GM10266 (cell line): ENCODE measurements around the gene MYO1G.

Experiments
- DNase-seq: peaks from one replicate; pipeline ENCODE4 v3.0.0; 2012; ENCODE audit errors: extremely low spot score
- TF ChIP-seq, protein P1 (sequence below): IDR thresholded peaks from 2 replicates; pipeline ENCODE4 v1.5.1; 2012; ENCODE audit warnings: mild to moderate bottlenecking, low read depth; ENCODE audit not compliant: control insufficient read depth, insufficient read depth; ENCODE audit errors: missing control alignments

MYO1G gene

DNA sequence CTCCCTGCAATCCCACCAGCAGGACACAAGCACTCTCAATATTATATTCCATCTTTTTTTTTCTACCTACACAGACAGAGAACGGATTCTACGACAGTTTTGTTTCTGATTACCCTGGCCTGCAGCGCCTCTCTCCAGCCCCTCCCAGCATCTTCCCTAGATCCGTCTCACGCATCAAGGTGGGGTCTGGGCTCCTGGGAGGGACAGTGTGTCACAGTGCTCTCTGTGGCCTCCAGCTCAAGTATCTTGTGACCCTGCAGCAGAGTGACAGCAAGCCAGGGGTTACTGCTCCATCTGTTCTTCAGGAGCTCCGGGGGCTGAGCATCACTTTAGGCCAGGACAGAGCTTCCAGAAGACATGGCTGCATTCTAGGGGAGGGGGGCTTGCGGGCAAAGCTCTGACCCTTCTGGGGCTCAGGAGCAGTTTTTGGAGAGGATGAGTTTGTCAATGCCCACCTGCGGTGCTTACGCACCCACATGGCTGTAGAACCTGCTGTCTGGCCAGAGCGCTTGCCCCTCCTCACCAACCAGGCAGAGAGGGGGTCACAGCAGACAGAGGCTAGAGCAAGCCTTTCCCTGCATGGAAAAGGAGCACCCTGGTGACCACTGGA, 22.6 kb downstream of the MYO1G start:
- TF ChIP-seq, protein P1, sequence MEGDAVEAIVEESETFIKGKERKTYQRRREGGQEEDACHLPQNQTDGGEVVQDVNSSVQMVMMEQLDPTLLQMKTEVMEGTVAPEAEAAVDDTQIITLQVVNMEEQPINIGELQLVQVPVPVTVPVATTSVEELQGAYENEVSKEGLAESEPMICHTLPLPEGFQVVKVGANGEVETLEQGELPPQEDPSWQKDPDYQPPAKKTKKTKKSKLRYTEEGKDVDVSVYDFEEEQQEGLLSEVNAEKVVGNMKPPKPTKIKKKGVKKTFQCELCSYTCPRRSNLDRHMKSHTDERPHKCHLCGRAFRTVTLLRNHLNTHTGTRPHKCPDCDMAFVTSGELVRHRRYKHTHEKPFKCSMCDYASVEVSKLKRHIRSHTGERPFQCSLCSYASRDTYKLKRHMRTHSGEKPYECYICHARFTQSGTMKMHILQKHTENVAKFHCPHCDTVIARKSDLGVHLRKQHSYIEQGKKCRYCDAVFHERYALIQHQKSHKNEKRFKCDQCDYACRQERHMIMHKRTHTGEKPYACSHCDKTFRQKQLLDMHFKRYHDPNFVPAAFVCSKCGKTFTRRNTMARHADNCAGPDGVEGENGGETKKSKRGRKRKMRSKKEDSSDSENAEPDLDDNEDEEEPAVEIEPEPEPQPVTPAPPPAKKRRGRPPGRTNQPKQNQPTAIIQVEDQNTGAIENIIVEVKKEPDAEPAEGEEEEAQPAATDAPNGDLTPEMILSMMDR = no peak
- no peak for DNase-seq

DNA sequence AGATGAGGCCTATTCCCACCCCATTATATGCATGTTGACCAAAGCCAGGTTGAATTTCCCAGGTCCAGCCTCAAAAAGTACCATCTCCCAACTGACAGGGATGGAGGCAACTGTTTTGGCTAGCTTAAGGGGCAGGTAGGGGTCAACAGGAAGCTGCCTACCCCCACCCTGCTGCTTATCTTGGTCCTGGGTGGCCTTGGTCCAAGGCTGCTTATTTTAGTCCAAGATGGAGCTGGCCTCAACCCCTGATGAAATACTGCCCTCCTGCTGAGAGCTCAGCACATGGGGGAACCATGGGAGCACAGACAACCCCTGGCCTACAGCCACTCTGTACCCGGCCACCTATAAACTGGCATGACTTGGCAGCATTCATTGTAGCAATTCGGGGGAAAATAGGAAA, 23.1 kb downstream of the MYO1G start:
- TF ChIP-seq, protein P1 = no peak
- no peak for DNase-seq

DNA sequence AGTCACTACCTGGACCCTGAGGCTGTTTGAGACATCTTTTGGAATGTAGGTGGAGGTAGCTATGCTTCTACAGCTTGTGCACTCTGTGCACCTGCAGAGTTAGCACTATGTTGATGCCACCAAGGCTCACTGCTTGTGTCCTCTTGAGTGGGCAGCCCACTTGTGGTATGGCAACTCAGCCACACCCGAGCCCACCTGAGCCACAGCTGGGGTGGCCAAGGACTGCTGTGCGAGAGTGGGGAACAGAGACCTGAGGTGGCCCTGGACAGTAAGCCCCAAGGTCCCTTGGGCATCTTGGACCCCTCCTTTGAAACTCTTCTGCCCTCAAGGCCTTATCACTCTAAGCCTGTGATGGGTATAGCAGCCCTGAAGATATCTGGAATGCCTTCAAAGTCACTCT, 25.7 kb downstream of the MYO1G start:
- no peak for DNase-seq

DNA sequence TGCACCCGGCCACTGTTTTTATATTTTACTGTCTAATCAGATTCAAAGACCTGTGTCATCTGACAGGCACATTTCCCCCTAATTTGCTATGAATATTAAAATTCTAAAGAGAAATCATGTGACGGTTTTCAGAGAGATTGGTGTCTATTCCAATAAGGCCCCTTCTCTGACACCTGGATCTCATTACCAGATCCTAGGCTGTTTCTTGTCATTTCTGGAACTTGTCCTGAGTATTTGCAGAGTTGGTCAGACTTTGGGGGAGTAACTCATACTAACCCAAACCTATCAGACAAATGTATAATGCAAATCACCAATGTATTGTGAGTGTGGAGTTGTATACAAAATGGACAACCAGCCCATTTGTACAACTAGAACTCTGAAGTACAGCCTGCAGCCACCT, 29.5 kb downstream of the MYO1G start:
- DNase-seq = no peak
- TF ChIP-seq, protein P1 = no peak

More for the DNA sequence above, 25.7 kb downstream of the MYO1G start:
- TF ChIP-seq, protein P1 = no peak

DNA sequence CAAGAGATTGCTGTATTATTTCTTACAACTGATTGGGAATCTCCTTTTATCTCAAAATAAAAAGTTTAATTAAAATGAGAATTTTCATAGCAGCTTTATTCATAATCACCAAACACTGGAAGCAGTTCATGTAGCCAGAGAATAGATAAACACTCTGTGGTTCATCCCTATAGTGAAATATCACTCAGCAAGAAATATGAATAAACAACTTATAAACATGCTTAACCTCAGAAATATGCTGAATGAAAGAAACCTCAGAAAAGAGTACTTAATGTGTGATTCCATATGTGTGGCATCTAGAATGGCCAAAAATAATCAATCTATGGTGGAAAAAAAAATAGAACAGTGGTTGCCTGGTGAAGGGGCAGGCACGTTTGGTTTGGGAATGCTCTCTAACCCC, 33.3 kb downstream of the MYO1G start:
- DNase-seq = no peak
- TF ChIP-seq, protein P1 = no peak

DNA sequence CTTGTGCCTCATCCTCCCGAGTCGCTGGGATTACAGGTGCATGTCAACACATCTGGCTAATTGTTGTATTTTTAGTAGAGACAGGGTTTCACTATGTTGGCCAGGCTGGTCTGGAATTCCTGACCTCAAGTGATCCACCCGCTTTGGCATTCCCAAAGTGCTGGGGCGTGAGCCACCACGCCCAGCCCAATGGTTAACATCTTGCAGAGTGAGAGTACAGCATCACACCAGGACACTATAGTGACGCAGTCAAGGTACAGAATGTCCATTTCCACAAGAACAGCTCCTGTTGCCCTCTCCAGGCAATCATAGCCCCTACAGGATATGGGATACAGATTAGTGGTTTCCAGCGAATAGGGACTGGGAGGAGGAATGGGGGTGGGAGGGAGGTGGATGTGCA, 34.0 kb downstream of the MYO1G start:
- TF ChIP-seq, protein P1 = no peak

DNA sequence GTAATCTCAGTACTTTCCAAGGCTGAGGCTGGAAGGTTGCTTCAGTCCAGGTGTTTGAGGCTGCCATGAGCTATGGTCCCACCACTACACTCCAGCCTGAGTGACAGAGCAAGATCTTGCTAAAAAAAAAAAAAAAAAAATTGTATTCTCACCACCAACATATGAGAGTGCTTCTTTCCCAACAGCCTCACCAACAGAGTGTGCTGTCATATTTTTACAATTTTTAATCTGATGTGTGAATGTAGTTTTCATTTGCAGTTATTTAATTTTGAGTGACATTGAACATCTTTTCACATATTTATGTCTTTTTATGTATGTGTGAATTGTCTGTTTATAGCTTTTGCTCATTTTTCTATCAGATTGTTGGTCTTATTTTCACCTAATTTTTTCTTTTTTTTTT, 35.2 kb downstream of the MYO1G start:
- DNase-seq = no peak
- TF ChIP-seq, protein P1 = no peak

More for the DNA sequence above, 34.0 kb downstream of the MYO1G start:
- no peak for DNase-seq
